Endothelial cell of umbilical vein (primary cell): ENCODE data around the gene FOXP1. TPM values are rescaled to one million over a fixed set of nuclear protein-coding genes. Genes with fewer than 3 reads are reported as not detected.

ENCODE experiments used
- BruUV-seq: library from RNA; stranded (reverse); fragments of 400-500 nt; replicated peaks from 2 replicates; lab custom pipeline; 2021; lab: Mats Ljungman, UMichigan
- CTCF ChIA-PET: fragments of 300-600, 350-600 bp; sonication (Branson Sonifier 250); formaldehyde crosslinking; loops from one replicate; lab custom pipeline; 2021; ENCODE audit warnings: antibody characterized with exemption, inconsistent platforms; lab: Charles Lee
- POLR2A ChIA-PET: fragments of 300-600, 350-600 bp; sonication (Branson Sonifier 250); formaldehyde crosslinking; loops from one replicate; lab custom pipeline; 2021; ENCODE audit warnings: antibody characterized with exemption, inconsistent platforms; lab: Charles Lee
- DNase-seq: peaks from one replicate; pipeline ENCODE4 v3.0.0-alpha.2; 2011; ENCODE audit warnings: low read depth, low spot score
- FAIRE-seq: peaks from 2 replicates; lab custom pipeline; 2011; peaks lifted over from hg19 to GRCh38; lab: Jason Lieb, UNC
- H2AFZ ChIP-seq: 2 replicates; pipeline ENCODE4 v1.6.0; 2012; ENCODE audit warnings: low read depth, low read length, control low read depth, inconsistent platforms
- H3K27ac ChIP-seq: 2 replicates; pipeline ENCODE4 v1.5.1; 2011; ENCODE audit warnings: low read depth, mild to moderate bottlenecking, control low read depth, low read length, moderate library complexity; ENCODE audit not compliant: insufficient read depth
- H3K27me3 ChIP-seq, 2 experiments: 2 replicates each; pipeline versions ENCODE4 v1.6.0 to v1.6.1; 2011; ENCODE audit warnings: low read length in 2 of 2, mixed read lengths in 1 of 2; ENCODE audit not compliant: control insufficient read depth in 2 of 2, insufficient read depth in 2 of 2
- H3K36me3 ChIP-seq, 2 experiments: 2 replicates in 1 of 2; 3 replicates in 1 of 2; pipeline ENCODE4 v1.5.1; 2011; ENCODE audit warnings: low read length in 2 of 2, mild to moderate bottlenecking in 1 of 2, moderate library complexity in 1 of 2; ENCODE audit not compliant: control insufficient read depth in 2 of 2, insufficient read depth in 2 of 2; ENCODE audit errors: extremely low read depth in 1 of 2
- H3K4me1 ChIP-seq: 3 replicates; pipeline ENCODE4 v1.5.1; 2011; ENCODE audit warnings: mild to moderate bottlenecking, low read length; ENCODE audit not compliant: control insufficient read depth, insufficient read depth; ENCODE audit errors: extremely low read depth
- H3K4me2 ChIP-seq: 2 replicates; pipeline ENCODE4 v1.6.1; 2011; ENCODE audit warnings: low read length, control low read depth, mixed read lengths; ENCODE audit not compliant: insufficient read depth
- H3K4me3 ChIP-seq, 3 experiments: fragments of 200-600 bp in 1 of 3; sonication (generic), shearing (Covaris generic) in 1 of 3; replicated peaks in 1 of 3; 2 replicates each; pipeline ENCODE4 v1.5.1; 2011 to 2016; ENCODE audit warnings: control low read depth in 3 of 3, low read length in 3 of 3, mild to moderate bottlenecking in 2 of 3, inconsistent platforms in 1 of 3, low read depth in 1 of 3, moderate library complexity in 1 of 3; ENCODE audit not compliant: insufficient read depth in 1 of 3
- H3K79me2 ChIP-seq: 2 replicates; pipeline ENCODE4 v1.6.0; 2012; ENCODE audit warnings: low read length, inconsistent platforms; ENCODE audit not compliant: control insufficient read depth, insufficient read depth
- H3K9ac ChIP-seq: replicated peaks from 2 replicates; pipeline ENCODE3; 2011; ENCODE audit warnings: low read length, control low read depth; ENCODE audit not compliant: insufficient read depth; ENCODE audit errors: extremely low read depth
- H3K9me1 ChIP-seq: replicated peaks from 3 replicates; pipeline ENCODE4 v1.6.0; 2011; ENCODE audit warnings: mild to moderate bottlenecking, low read length; ENCODE audit not compliant: control insufficient read depth, insufficient read depth; ENCODE audit errors: extremely low read depth
- H3K9me3 ChIP-seq: replicated peaks from 2 replicates; pipeline ENCODE4 v1.5.1; 2012; ENCODE audit warnings: low read length, inconsistent platforms; ENCODE audit not compliant: control insufficient read depth, insufficient read depth
- H4K20me1 ChIP-seq: replicated peaks from 2 replicates; pipeline ENCODE3; 2011; ENCODE audit warnings: mild to moderate bottlenecking, low read length; ENCODE audit not compliant: control insufficient read depth, insufficient read depth; ENCODE audit errors: extremely low read depth
- CTCF ChIP-seq, 2 donors: IDR thresholded peaks; 1 replicate in 1 of 2; 2 replicates in 1 of 2; pipeline ENCODE4 v1.5.1; 2011; ENCODE audit warnings: low read length in 2 of 2, mild to moderate bottlenecking in 2 of 2, moderate library complexity in 2 of 2, control low read depth in 1 of 2, inconsistent platforms in 1 of 2, low read depth in 1 of 2; ENCODE audit not compliant: insufficient read depth in 1 of 2; ENCODE audit errors: extremely low read depth in 1 of 2
- EZH2 ChIP-seq: IDR thresholded peaks from 2 replicates; pipeline ENCODE4 v1.6.1; 2012; ENCODE audit warnings: borderline replicate concordance, low read depth, mild to moderate bottlenecking, moderate library complexity, low read length, inconsistent platforms; ENCODE audit not compliant: severe bottlenecking
- FOS ChIP-seq: IDR thresholded peaks from 2 replicates; pipeline ENCODE4 v1.6.1; 2011; ENCODE audit warnings: mild to moderate bottlenecking, low read length, moderate library complexity, borderline replicate concordance; ENCODE audit not compliant: insufficient read depth
- GATA2 ChIP-seq: IDR thresholded peaks from 2 replicates; pipeline ENCODE4 v1.7.0; 2011; ENCODE audit warnings: low read depth, mild to moderate bottlenecking, moderate library complexity, mixed read lengths, low read length; ENCODE audit not compliant: insufficient read length, insufficient read depth
- JUN ChIP-seq: IDR thresholded peaks from 2 replicates; pipeline ENCODE4 v1.6.1; 2011; ENCODE audit warnings: borderline replicate concordance, low read depth; ENCODE audit not compliant: insufficient read length, insufficient read depth
- MAX ChIP-seq: IDR thresholded peaks from 2 replicates; pipeline ENCODE4 v1.6.1; 2011; ENCODE audit not compliant: insufficient read depth, insufficient read length
- MYC ChIP-seq: IDR thresholded peaks from one replicate; pipeline ENCODE4 v1.6.1; 2011; ENCODE audit warnings: mild to moderate bottlenecking, low read depth, low read length
- POLR2A ChIP-seq: IDR thresholded peaks from 2 replicates; pipeline ENCODE4 v1.6.1; 2012; ENCODE audit warnings: low read depth, mild to moderate bottlenecking, control low read depth, low read length
- POLR2AphosphoS5 ChIP-seq: IDR thresholded peaks from 2 replicates; pipeline ENCODE4 v1.6.1; 2012; ENCODE audit warnings: low read depth, mild to moderate bottlenecking, control low read depth, low read length, moderate library complexity; ENCODE audit not compliant: insufficient read depth
- dilution Hi-C: fragments of 300-500 bp; cut with MboI; formaldehyde crosslinking; loops from one replicate; pipeline ENCODE4 v1.15.0; 2019; ENCODE audit warnings: low sequenced_read_pairs; ENCODE audit not compliant: extremely low pct_ligation_motif_present
- intact Hi-C: fragments of 100-400 bp; cut with micrococcal nuclease; formaldehyde crosslinking; loops from one replicate; pipeline ENCODE4 v1.10.0; 2022
- polyA plus RNA-seq, 4 experiments: library from polyadenylated mRNA; depleted of rRNA in 3 of 4; stranded (reverse) in 3 of 4; unstranded in 1 of 4; fragments of >200 nt; gene quantifications; 2 replicates each; pipeline versions ENCODE4 v1.2.1 to v1.2.3, GENCODE V29; 2011 to 2012; ENCODE audit warnings: missing spikeins in 1 of 4
- total RNA-seq: library from RNA; stranded (reverse); gene quantifications from 2 replicates; pipeline ENCODE4 v1.2.3, GENCODE V29; 2021

FOXP1 gene
- total and polyA plus RNA-seq, 2 donors (not counting 3 experiments of a cell fraction or from before 2014, with no cell fraction given) = 41.0 to 107 TPM

GRCh38 chr3:71625676-71626075 is 42.1 kb upstream of the FOXP1 start:
- no TSS peak for BruUV-seq
- Histone ChIP-seq H2AFZ (no peak overlapping the region), H3K79me2 (no peaks in the 10 kb centered on the region), H3K27me3 (peaks cover 8 to 10% of the 10 kb centered on the region in 2 experiments), H3K9me3 (no peaks in the 10 kb centered on the region), H3K36me3 (no peaks in the 10 kb centered on the region), H3K27ac (no peak overlapping the region), H3K9ac (no peak overlapping the region), H3K9me1 (no peaks in the 10 kb centered on the region), H3K4me1 (no peaks in the 10 kb centered on the region), H3K4me2 (no peak overlapping the region), H4K20me1 (no peaks in the 10 kb centered on the region), H3K4me3 (no peak overlapping the region)
- CTCF ChIA-PET = no interaction called here
- no peak for TF ChIP-seq POLR2A
- no peak for TF ChIP-seq POLR2AphosphoS5
- TF ChIP-seq MYC = no peak
- no peak for TF ChIP-seq CTCF (IDR thresholded peaks at IDR 0.05; ENCODE audit: extremely low read depth in 1 of 2, insufficient read depth in 1 of 2, low read depth in 1 of 2, low read length in 2 of 2)
- no peak for TF ChIP-seq EZH2
- TF ChIP-seq MAX = no peak
- no peak for TF ChIP-seq GATA2
- no peak for TF ChIP-seq FOS
- no peak for TF ChIP-seq JUN
- POLR2A ChIA-PET = no interaction called here
- FAIRE-seq (no peak), DNase-seq (no peak)
- intact Hi-C loops (no loop called here), dilution Hi-C loops (no loop called here)
